Gastrocnemius medialis (tissue), 4 donors: ENCODE measurements around the gene KCNAB1. TPM values are rescaled to one million over a fixed set of nuclear protein-coding genes. Genes with fewer than 3 reads are reported as not detected.

Experiments used
- ATAC-seq, 2 donors: fragments of 150-250 bp; one replicate each; pipeline ENCODE4 v1.9.1; 2016
- DNase-seq, 2 donors: peaks; one replicate each; pipeline ENCODE4 v3.0.0-alpha.2; 2019
- H3K27ac ChIP-seq, 4 donors: fragments of 200-600 bp; sonication (generic); 1 replicate in 1 of 4; 2 replicates in 3 of 4; pipeline ENCODE4 v1.5.1; 2016 to 2018; ENCODE audit warnings: mild to moderate bottlenecking in 2 of 4, moderate library complexity in 1 of 4
- H3K27me3 ChIP-seq, 3 donors: fragments of 200-600 bp; sonication (generic) in 2 of 3; 1 replicate in 1 of 3; 2 replicates in 2 of 3; pipeline versions ENCODE4 v1.5.1 to v1.6.0; 2016 to 2019; ENCODE audit warnings: mild to moderate bottlenecking in 1 of 3, moderate library complexity in 1 of 3
- H3K36me3 ChIP-seq, 2 donors: fragments of 200-600 bp; sonication (generic) in 1 of 2; one replicate each; pipeline ENCODE4 v1.5.1; 2017 to 2018
- H3K4me1 ChIP-seq, 2 donors: fragments of 200-600 bp; sonication (generic) in 1 of 2; one replicate each; pipeline ENCODE4 v1.5.1; 2016 to 2017; ENCODE audit warnings: mild to moderate bottlenecking in 2 of 2
- H3K4me3 ChIP-seq, 4 donors: fragments of 200-600 bp; sonication (generic) in 3 of 4; 1 replicate in 1 of 4; 2 replicates in 3 of 4; pipeline ENCODE4 v1.5.1; 2016 to 2019; ENCODE audit warnings: mild to moderate bottlenecking in 2 of 4
- H3K9me3 ChIP-seq, 3 donors: fragments of 200-600 bp; sonication (generic) in 2 of 3; 1 replicate in 1 of 3; 2 replicates in 2 of 3; pipeline ENCODE4 v1.5.1; 2016 to 2019
- POLR2A ChIP-seq, 2 donors: fragments of 450-650 bp; IDR thresholded peaks; one replicate each; pipeline ENCODE4 v1.6.1; 2017; ENCODE audit warnings: antibody characterized with exemption in 2 of 2, mild to moderate bottlenecking in 2 of 2, moderate library complexity in 2 of 2
- in situ Hi-C, 4 donors: fragments of 200-750 bp; cut with MboI; loops; one replicate each; pipeline versions ENCODE4 v1.15.0 to v1.8.0; 2017; ENCODE audit warnings: low sequenced_read_pairs in 4 of 4
- intact Hi-C: fragments of 100-400 bp; cut with DNase I; formaldehyde crosslinking; loops from one replicate; pipeline ENCODE4 v1.15.1; 2023; ENCODE audit warnings: low total_unique reads
- total RNA-seq, 4 donors: library from RNA; depleted of rRNA; stranded (reverse); fragments of >200 nt; gene quantifications; one replicate each; pipeline versions ENCODE4 v1.1.0 to v1.2.3, GENCODE V29; 2016
- TF ChIP-seq, protein P1 (sequence below), 5 experiments: fragments of 450-650 bp in 3 of 5; fragments of 200-600 bp in 2 of 5; sonication (generic) in 2 of 5; IDR thresholded peaks in 4 of 5; conservative IDR thresholded peaks in 1 of 5; 1 replicate in 4 of 5; 2 replicates in 1 of 5; pipeline ENCODE4 v1.5.1; 2016 to 2019; ENCODE audit warnings: antibody characterized with exemption in 5 of 5, mild to moderate bottlenecking in 3 of 5, moderate library complexity in 3 of 5

The KCNAB1 gene
- total RNA-seq, 4 donors from 2014 or later = 0.46 to 3.6 (median 1.9) TPM

DNA sequence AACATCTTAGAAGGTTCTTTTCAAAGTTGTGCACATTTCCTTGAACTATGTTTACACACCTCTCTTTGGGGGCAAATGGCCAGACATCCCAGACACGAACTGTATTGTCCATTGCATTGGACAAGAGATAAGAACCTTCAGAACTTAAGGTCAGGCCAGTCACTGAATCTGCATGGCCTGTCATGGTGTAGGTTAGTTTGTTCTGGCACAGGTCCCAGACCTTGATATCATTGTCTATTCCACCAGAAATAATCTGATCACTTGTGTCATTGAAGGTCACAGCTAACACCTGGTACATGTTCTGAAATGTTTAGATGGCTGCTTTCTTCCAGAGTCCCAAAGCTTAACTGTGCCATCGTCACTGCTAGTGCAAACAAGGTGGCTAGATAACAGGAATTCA lies 55.7 kb downstream of the KCNAB1 start:
- in situ Hi-C loops (no loop called here), intact Hi-C loops (no loop called here)
- DNase-seq = no peak
- H3K4me3 ChIP-seq = no peak overlapping the region
- TF ChIP-seq POLR2A (IDR thresholded peaks at IDR 0.05) = no peak
- TF ChIP-seq, protein P1, sequence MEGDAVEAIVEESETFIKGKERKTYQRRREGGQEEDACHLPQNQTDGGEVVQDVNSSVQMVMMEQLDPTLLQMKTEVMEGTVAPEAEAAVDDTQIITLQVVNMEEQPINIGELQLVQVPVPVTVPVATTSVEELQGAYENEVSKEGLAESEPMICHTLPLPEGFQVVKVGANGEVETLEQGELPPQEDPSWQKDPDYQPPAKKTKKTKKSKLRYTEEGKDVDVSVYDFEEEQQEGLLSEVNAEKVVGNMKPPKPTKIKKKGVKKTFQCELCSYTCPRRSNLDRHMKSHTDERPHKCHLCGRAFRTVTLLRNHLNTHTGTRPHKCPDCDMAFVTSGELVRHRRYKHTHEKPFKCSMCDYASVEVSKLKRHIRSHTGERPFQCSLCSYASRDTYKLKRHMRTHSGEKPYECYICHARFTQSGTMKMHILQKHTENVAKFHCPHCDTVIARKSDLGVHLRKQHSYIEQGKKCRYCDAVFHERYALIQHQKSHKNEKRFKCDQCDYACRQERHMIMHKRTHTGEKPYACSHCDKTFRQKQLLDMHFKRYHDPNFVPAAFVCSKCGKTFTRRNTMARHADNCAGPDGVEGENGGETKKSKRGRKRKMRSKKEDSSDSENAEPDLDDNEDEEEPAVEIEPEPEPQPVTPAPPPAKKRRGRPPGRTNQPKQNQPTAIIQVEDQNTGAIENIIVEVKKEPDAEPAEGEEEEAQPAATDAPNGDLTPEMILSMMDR (IDR thresholded peaks at IDR 0.05 in 4 of 5, conservative IDR thresholded peaks at IDR 0.05 in 1 of 5) = no peak
- H3K27ac ChIP-seq = no peak overlapping the region
- no peaks in the 10 kb centered on the region for H3K4me1 ChIP-seq
- H3K36me3 ChIP-seq = no peaks in the 10 kb centered on the region
- ATAC-seq = no peak
- H3K9me3 ChIP-seq = no peaks in the 10 kb centered on the region
- no peaks in the 10 kb centered on the region for H3K27me3 ChIP-seq

DNA sequence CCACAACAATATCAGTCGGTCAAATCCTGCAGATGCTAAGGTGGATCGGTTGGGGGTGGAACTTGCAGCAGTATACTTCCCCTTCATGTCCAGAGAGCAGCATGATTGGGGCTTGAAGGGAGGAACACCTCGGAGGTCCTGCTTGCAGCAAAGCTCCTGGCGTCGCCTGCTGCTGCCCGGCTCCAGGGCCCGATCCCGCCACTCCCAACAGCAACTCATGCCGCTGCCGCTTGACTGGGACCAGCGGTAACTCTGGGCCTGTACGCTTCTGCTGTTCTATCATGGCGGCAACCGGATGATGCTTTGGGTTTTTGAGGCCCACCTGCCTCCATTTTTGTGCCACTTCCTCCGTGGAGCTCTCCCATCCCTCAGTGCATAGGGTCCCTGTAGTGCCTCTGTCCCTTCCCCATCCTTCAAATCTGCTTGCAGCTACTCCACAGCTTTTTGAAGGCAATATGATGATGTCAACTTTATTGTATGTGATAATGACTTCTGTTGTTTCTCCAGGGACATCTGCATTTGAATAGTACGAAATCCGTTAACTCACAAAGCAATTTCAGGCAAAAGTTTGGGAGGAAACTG lies 56.3 kb downstream of the KCNAB1 start:
- Histone ChIP-seq H3K4me3 (no peak overlapping the region), H3K36me3 (no peaks in the 10 kb centered on the region), H3K4me1 (no peaks in the 10 kb centered on the region), H3K9me3 (no peaks in the 10 kb centered on the region), H3K27me3 (no peaks in the 10 kb centered on the region), H3K27ac (no peak overlapping the region)
- ATAC-seq (no peak), DNase-seq (no peak)
- intact Hi-C loops = no loop called here
- TF ChIP-seq, protein P1 (IDR thresholded peaks at IDR 0.05 in 4 of 5, conservative IDR thresholded peaks at IDR 0.05 in 1 of 5) = no peak
- TF ChIP-seq POLR2A (IDR thresholded peaks at IDR 0.05) = no peak
- in situ Hi-C loops = no loop called here

DNA sequence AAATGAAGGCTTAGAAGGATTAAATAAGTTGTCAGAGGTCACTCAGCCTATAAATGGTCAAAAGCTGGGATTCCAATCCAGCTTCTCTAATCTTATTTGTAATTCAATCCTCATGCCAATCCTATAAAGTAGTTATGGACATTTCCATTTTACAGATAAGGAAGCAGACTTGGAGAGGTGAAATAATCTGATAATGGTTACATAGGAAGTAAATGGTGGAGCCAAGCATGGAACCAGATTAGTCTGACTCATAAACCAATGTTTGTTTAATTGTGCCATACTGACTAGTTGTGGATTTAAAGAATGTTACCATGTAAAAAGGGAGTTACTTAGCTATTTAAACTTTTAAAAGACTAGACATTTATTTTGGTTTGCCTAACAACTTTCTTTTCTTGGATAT lies 59.7 kb downstream of the KCNAB1 start:
- in situ Hi-C loops = loop anchor here in 1 of 4 donors (10.0 kb wide), 1 partner anchor 325 kb away; no protein-coding TSS in a partner anchor
- TF ChIP-seq, protein P1 (IDR thresholded peaks at IDR 0.05 in 4 of 5, conservative IDR thresholded peaks at IDR 0.05 in 1 of 5) = no peak
- TF ChIP-seq POLR2A (IDR thresholded peaks at IDR 0.05) = no peak
- DNase-seq (no peak), ATAC-seq (no peak)
- intact Hi-C loops = no loop called here
- Histone ChIP-seq H3K9me3 (no peaks in the 10 kb centered on the region), H3K27ac (no peak overlapping the region), H3K27me3 (no peaks in the 10 kb centered on the region), H3K4me3 (no peak overlapping the region), H3K4me1 (no peaks in the 10 kb centered on the region), H3K36me3 (no peaks in the 10 kb centered on the region)

DNA sequence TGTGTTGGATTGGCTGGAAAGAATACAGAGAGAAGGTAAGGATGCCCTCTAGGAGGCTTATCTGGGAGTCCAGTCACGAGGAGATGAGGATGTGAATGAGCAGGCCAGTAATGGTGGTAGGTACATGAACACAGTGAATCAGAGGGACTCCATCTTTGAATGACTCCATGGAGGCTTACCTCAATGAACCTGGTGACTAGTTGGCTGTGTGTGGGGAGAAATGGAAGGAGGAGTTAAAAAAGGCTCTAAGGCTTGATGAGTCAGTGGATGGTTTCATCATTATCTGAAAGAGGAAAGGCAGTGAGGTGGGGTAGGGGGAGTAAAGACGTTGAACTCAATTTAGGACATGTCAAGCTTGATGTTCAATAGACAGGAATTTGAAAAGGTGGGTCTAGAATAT lies 61.1 kb downstream of the KCNAB1 start:
- Histone ChIP-seq H3K36me3 (no peaks in the 10 kb centered on the region), H3K9me3 (no peaks in the 10 kb centered on the region), H3K27ac (no peak overlapping the region), H3K4me1 (no peaks in the 10 kb centered on the region), H3K27me3 (no peaks in the 10 kb centered on the region), H3K4me3 (no peak overlapping the region)
- ATAC-seq (no peak), DNase-seq (no peak)
- TF ChIP-seq POLR2A (IDR thresholded peaks at IDR 0.05) = no peak
- TF ChIP-seq, protein P1 (IDR thresholded peaks at IDR 0.05 in 4 of 5, conservative IDR thresholded peaks at IDR 0.05 in 1 of 5) = no peak
- in situ Hi-C loops = loop anchor here in 1 of 4 donors (10.0 kb wide), 1 partner anchor 323 kb away; no protein-coding TSS in a partner anchor
- intact Hi-C loops = no loop called here

DNA sequence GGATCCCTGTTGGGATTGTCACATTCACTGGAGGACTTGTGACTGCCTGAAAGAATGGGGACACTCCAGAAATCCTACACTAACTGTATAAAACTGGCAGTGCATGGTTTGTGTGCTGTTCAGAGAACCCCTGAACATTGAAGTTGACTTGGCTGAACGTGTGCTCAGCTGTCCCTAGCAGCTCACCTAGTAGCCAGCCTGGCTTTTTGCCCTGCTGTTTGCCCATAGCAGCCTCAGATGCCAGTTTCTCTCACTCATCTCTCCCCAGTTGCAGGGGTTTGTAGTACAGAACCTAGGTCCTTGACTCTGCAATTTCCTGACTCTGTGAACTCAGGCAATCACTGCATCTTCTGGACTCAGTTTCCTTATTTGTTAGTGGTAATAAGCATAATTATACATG lies 63.0 kb downstream of the KCNAB1 start:
- Histone ChIP-seq H3K9me3 (no peaks in the 10 kb centered on the region), H3K36me3 (no peaks in the 10 kb centered on the region), H3K27ac (no peak overlapping the region), H3K4me1 (no peaks in the 10 kb centered on the region), H3K4me3 (no peak overlapping the region), H3K27me3 (no peaks in the 10 kb centered on the region)
- no peak for TF ChIP-seq POLR2A (IDR thresholded peaks at IDR 0.05)
- TF ChIP-seq, protein P1 (IDR thresholded peaks at IDR 0.05 in 4 of 5, conservative IDR thresholded peaks at IDR 0.05 in 1 of 5) = no peak
- no peak for ATAC-seq
- intact Hi-C loops (no loop called here), in situ Hi-C loops (loop anchor here in 1 of 4 donors (10.0 kb wide), 1 partner anchor 321 kb away; no protein-coding TSS in a partner anchor)
- no peak for DNase-seq
